ENCODE measurements around the gene ACOT7.

Gene ACOT7

DNA sequence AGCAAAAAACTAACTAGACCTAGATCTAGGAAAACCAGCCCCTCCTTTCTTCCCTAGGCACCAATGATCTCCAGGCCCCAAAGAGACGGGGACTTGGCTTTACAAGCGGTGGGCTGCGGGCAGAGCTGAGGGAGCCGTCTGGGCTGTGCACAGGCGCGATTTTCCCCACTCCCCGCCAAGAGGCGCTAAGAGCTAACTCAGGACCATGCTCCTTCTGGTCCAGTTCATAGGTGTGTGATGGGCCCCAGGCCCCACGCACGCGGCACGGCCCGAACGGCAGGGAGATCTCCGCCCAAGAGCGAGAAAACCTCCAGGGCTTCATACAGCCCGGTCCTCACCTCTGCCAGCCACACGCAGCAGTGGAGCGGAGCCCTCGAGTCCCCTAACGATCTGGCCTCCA, 125.2 kb downstream of the ACOT7 start:
- DNase-seq (ENCODE audit: low read depth), result no peak

DNA sequence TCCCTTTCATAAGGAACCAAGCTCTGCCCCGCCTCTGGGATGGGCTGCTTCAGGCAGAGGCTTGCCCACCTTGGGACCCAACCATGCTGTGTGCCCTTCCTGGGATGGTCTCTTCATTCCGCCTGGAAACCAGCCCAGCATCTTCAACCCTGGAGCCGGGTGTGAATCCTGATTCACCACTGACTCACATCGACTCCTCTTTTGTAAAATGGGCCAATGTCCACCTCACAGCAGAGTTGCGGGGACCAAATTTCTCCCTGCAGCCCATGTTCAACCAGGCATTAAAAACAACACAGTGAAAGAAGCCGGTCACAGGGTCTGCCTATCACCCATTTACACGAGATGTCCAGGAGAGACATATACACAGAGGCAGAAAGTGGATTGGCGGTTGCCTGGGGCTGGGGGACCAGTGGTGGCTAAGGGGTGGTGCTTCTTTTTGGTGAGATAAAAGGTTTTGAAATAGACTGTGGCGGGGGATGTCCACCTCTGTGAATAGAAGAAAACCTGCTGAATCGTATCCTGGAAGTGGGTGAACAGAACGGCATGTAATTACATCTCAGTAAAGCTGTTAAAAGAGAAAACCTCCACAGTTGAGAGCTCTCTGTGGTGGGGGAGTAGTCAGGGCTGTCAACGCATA, 125.8 kb downstream of the ACOT7 start:
- DNase-seq (ENCODE audit: low read depth), result no peak

DNA sequence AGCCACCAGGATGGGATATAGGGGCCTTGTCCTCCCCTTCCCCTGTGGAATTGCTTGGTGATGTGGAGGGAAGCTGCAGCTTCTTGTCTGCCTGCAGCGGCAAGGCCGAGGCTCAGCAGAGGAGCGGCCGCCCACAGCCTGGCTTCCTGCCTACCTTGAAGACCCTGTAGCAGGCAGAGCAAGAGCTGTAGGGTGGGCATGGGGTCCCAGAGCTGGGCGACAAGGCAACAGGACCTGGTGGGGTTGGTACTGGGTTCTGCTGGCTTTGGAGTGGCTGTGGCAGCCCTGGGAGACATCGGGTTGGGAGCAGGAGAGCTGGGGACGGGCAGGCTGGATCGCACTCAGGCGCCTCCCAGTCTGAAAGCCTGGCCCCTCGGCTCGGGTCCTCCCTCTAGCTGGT, 126.9 kb downstream of the ACOT7 start:
- DNase-seq (ENCODE audit: low read depth), result no peak

DNA sequence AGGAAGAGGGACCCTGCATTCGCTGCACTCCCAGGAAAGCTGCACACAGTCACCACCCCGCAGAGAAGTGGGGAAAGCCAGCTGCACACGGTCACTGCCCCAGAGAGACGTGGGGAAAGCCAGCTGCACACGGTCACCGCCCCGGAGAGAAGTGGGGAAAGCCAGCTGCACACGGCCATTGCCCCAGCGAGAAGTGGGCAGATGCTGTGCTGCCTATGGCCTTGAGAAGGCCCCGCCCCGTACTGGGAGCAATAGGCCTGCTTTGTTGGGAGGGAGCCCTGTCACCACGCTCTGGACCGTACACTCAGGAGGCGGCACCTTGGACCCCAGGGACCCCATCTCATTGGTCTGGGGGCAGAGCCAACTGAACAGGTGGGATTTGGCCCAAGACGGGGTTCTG, 128.4 kb downstream of the ACOT7 start:
- no peak for DNase-seq (ENCODE audit: low read depth)

DNA sequence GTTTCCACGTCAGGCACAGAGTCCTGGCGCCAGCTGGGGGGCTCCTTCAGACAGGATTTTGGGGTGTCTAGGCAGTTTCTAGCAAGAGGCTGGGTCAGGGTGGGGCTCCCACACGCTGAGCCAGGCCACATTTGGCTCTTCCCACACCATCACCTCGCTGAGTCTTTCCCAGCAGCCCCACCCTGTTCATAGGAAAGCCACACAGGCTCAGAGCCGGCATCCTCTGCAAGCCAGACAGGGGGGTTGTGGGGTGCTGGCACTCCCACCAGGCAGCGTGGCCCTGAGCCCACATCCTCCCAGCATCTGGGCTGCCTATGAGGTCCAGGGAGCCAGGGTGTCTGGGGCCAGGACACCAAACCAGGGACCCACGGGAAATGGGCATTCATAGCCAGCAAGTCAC, 129.9 kb downstream of the ACOT7 start:
- DNase-seq (ENCODE audit: low read depth), result no peak

DNA sequence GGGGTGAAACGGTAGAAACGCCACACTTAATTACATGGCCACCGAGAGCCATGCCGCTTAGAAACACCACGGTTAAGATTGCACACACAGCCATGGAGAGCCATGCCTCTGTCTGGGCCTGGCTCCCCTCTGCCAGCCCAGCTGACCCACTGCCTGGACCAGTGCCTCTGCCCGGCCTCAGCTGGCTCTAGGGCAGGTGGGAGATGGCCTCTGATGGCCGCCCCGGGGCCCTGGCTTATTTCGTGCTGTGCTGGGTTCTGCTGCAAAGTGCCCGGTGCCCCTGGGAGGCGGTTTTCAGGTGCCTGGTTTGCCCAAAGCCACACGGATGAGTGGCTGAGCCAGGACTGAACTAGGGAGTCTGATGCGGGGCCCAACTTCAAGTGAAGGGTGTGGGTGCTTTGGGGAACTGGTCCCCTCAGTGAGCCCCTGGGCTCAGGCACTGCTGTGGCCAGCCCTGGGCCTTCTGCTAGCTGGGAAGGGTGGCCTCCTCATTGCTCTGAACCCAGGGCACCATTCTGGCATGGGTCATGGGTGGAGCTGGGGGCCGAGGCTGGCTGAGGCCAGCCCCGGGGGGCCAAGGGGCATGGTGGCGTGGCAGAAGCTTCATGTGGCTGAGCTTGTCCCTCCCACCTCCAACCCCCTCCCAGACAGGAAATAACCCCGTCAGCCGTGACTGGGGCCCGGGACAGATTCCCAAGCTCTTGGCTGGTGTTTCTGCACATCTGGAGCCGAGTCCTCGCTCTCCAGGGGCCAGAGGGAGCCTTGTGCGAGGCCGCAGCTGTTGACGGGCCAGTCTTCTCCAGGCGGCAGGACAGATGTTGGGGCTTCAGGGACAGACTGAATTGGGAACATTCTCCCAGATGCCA, 130.8 kb downstream of the ACOT7 start:
- no peak for DNase-seq (ENCODE audit: low read depth)

DNA sequence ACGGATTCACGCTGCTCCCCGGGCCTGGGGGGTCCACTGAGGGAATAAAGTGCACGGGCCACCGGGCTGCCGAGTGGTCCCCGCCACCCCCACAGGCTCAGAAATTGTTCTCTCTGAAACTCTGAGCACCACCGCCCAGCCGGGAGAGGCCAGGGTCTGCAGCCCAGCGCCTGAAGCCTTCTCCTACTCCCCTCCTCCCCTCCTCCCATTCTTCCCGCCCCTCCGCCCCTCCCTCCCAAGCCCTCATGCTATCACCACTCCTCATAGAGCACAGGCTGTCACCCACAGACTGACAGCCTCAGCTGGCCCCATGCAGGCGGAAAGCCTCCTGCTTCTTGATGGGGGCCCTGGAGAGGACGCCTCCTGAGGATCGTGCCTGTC, 132.0 kb downstream of the ACOT7 start:
- no peak for DNase-seq (ENCODE audit: low read depth)

DNA sequence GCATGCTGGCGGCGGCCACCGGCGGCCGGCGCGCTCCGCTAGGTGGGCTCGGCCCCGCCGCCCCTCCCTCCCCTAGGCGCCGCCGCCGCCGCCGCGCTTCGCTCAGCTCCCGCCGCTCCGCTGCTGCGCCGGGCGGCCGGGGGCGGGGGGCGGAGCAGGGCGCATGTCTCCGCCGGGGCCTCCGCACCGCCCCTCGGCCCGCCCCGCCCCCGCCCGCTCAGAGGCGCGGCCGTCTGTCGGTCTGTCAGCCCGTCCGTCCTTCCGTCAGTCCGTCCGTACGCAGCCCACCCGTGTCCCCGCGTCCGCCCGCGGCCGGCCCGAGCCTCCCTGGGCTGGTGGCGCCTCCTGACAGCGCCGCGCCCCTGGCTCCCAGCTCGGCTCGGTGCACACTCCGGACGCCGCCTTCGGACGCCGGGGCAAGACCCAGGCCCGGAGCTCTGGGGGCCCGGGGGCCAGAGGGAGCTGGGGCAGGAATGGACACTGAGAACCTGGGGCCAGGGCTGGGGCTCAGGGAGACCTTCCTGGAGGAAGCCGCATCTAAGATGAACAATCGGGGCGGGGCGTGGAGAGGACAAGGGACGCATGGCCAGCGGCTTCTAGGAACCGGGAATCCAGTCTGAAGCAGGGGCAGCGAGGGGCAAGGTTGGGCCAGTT, 132.5 kb downstream of the ACOT7 start, which contains the start of gene GPR153:
GPR153 (minus strand) TSS at position 138 of the 654 bp plus-strand sequence. CDS start 6,193 bp downstream, outside the sequence.
- DNase-seq (ENCODE audit: low read depth), result peak; percentile 30

DNA sequence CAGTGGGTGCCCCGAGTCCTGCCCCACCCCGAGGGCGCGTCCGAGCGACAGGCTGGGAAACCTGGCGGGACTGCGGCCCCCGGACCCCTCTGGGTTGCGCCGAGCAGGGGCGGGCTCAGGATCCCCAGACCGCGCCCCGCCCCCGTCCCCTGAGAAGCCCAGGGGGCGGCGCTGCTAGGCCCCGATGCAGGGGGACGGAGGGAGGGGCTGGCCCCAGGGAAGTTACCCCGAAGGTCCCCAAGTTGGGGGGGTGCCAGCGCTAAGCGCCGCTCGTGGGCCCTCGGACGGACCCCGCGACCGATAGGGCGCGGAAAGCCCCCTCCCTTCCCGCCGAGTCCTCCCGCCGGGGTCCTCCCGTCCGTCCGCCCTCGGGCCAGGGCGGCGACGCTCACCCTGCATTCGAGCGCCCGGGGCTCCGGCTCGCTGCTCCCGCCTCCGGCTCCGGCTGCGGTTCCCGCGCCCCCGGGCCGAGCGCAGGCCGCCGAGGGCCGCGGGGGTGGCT, 133.1 kb downstream of the ACOT7 start:
- no peak for DNase-seq (ENCODE audit: low read depth)

DNA sequence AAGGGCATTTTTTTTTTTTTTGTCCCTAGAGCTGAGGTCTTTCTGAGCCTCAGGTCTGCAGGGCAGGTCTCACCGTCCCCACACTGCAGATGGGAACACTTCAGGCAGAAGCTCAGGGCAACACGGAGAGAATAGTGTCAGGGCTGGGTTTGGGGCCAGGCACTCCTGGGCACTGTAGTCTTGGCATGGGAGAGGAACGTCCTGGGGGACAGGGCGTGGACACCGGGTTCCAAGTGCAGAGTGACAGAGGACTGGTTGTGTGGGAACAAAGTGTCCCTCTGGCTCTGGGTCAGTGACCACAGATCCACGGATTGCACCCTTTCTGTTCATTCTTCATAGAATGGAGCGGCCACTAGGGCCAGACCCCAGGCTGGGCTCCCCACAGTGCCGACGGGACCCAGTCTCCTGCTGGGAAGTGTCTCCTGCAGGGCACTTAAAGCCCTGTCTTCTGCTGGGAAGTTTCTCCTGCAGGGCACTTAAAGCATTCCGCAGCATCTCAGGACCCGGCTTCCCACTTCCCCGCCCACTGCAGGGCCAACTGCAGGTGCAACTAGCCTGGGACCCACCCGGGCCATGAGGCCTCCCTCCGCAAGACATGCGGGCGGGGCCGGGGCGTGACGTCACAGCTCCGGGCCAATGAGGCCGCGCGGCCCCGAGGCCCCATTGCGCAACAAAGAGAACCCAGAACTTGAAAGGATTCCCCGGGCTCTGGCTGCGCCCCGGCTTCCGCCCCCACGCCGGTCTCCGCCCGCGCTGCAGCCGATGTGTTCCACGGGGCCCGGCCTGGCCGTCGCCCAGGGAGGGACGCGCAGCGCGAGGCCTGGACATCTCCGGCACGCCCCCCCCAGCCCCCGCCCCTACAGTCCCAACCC, 133.8 kb downstream of the ACOT7 start:
- peak; percentile 53 for DNase-seq (ENCODE audit: low read depth)

DNA sequence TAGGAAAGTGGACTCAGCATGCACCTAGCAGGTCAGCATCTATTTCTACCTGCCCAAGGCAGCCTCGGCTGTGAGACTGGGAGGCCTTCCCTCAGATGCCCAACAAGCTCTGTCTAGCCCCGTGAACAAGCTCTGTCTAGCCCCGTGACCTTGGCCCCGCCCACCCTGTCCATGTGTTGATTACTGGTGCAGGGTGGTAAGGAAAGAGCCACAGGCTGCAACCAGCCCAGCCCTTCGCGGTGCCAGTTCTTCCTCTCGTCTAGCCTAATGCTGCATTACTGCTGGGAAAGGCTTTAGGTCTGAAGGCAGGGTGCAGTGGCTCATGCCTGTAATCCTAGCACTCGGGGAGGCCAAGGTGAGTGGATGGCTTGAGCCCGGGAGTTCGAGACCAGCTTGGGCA, 134.9 kb downstream of the ACOT7 start:
- no peak for DNase-seq (ENCODE audit: low read depth)

DNA sequence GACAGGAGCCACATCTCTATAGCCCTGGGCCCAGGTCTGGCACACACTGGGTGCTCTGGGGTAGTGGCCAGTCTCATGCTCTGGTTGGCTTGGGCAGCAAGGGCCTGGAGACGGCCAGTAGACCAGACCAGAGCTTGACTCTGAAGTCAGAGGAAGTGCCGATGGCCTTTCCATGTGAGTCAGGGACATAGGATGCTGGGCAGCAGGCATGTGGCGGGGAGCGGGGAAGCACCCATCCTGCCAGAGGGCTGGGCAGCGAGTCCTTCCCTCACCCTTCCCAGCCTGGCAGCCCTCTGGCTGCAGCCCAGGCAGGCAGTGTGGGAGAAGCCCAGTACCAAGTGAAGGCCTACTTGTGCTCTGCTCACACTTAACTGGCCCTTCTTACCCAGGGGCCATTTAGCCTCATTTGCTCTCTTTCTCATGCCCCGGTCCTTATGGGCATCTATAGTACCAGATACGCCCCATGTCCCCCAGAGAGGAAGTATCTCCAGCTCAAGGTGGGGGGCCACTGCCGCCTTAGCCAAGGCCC, 136.0 kb downstream of the ACOT7 start:
- DNase-seq (ENCODE audit: low read depth), result no peak

DNA sequence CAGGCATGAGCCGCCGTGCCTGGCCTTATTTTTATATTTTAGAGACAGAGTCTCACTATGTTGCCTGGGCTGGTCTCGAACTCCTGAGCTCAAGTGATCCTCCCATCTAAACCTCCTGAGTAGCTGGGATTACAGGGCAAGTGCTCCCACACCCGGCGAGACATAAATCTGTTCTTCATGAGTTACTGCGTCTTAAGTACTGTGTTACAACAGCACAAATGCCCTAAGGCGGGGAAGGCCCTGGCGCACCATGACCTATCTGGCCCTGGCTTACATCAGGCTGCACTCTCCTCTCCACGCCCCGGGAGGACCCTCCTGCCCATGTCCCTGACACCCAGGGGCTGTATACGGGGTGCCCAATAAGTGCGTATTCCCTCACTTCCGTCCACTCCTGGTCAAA, 136.9 kb downstream of the ACOT7 start:
- no peak for DNase-seq (ENCODE audit: low read depth)

DNA sequence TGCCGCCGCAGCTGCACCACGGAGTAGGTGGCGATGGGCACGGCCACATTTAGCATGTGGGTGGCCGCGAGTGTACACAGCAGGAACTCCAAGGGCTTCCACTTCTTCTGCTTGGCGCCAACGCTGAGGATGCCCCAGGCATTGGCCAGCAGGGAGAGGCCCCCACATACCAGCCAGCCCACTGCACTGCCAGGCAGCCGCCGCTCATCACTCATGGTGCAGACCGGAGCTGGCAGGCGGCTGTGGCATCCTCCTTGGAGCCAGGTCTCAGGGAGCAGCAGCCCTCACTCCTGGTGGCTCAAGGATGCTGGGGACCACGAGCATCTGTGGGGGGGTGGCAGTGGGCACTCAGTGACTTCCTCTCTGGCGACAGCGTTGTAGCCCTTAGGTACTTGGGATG, 138.9 kb downstream of the ACOT7 start:
- DNase-seq (ENCODE audit: low read depth), result no peak

DNA sequence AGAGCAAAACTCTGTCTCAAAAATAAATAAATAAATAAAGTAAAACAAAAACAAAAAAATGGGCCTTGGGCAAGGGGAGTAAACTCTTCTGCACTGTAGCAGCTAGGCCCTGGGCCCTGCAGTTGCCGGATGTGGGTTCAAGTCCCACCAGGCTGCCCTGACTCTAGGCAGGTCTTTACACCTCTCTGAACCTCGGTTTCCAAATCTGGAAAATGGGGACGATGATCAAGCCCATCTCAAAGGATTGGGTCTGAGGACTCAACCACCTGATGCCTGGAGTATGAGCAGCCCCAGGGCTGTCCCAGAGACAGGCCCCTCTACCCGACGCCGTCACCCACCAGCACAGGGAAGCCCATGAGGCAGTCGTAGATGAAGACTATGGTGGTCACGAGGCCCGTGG, 140.2 kb downstream of the ACOT7 start:
- DNase-seq (ENCODE audit: low read depth), result no peak

DNA sequence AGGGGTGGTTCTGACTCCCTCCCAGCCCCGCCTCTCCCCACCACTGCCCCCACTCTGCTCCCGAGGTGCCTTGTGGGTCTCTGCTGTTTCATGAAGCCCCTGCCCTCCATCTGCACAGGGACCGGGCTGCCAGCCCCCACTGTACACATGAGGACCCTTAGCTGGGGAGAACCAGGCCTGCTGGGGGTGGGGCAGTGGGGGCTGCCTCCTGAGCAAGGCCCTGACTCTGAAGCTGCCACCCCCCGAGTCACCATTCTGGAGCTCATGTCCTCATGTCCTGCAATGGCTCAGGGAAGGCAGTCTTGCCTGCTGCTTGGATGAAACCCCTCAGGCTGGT, 141.2 kb downstream of the ACOT7 start:
- no peak for DNase-seq (ENCODE audit: low read depth)

DNA sequence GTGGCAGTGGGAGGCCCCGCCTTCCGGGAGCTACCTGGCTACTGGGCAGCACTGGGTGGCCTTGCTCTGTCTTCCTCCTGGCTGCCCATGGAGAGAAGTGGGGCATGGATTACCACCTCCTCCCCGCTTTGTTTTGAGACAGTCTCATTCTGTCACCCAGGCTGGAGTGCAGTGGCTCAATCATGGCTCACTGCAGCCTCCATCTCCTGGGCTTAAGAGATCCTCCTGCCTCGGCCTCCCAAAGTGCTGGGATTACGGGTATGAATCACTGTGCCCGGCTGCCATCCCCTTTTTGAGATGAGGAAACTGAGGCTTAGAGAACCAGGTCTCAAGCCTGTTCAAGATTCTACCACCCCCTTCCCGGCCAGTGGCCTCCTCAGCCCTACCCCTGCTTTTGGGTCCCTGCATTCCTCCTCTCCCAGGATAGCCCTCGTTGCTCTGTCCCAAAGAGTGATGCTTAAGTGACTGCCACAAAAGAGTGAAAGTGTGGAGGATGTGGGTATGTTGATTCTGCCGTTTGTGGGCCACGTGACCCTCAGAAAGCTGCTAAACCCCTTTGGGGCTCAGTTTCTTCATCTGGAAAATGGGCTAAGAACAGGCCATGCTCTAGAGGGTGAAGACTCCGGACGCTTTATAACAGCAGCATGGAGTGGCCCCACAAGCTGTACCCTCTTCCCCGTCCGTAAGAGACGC, 141.7 kb downstream of the ACOT7 start:
- DNase-seq (ENCODE audit: low read depth), result no peak

DNA sequence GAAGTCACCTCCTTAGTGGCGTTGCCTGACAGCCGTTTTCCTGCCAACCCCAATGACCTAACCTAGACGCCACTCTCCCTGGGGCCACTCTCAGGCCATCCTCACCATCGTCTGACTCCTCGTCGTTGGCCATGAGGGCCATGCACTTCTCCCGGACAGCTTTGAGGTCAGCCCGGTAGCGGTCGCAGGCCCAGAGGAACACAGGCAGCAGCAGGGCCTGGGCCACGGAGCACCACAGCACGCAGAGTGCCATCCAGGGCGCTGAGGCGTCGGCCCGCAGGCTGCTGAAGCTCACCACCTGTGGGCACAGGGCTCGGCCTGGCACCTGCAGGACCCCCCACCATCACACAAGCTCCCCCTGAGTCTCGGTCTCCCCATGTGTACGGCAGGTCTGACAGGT, 142.3 kb downstream of the ACOT7 start:
- DNase-seq (ENCODE audit: low read depth), result no peak

DNA sequence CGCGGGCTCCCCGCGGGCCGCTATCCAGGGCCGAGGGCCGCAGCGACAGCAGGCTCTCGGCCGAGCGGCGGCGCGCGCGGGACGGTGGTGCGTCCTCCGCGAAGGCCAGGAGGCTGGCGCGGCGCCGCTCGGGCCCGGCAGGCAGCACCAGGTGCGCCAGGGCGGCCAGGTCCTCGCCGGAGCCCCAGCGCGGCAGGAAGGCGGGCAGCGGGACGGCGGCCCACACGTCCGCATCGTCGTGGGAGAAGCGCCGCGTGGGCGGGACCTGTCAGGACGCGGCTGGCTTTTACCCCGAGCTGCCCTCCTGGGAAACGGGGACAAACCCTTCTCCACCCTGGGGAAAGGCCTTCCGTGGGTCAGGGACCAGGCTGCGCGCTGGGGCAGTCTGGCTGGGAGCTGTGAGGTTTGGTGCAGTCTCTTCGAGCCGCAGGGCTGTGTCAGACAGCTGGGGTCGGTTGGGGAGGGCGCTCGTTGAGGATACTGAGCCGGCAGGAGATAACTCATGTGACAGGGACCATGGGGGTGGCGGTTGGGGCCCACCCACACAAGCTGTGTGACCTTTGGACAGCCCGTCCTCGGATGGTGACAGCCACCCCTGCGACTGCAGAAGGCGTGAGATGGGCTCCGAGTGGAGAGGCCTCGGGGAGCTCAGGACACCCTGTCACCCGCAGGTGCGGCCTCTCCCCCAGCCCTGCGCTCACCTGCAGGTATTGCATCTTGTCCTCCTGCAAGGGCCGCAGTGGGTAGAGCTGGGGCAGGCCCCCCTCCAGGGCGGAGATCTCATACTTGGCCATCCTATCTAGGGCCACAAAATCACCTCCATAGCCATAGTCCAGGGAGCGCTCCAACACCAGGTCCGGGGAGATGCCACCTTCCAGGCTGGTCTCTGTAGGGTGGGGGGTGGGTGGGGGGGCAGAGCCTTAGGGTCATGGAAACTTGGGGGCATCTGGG, 143.6 kb downstream of the ACOT7 start:
- DNase-seq (ENCODE audit: low read depth), result no peak
